ENCODE results near the gene SLC39A8.

SLC39A8 gene

GRCh38 chr4:102339018-102339417, 6.3 kb downstream of the SLC39A8 start:
- no peak for DNase-seq

- DNase-seq: no peak
These were observed 6.9 kb downstream of the SLC39A8 start for GRCh38 chr4:102338405-102338804.

- no peak for DNase-seq
These were observed 9.7 kb downstream of the SLC39A8 start for GRCh38 chr4:102335616-102336015.

- DNase-seq: no peak
These were observed 10.7 kb downstream of the SLC39A8 start for GRCh38 chr4:102334624-102335023.

GRCh38 chr4:102333787-102334186, 11.5 kb downstream of the SLC39A8 start:
- DNase-seq: no peak

GRCh38 chr4:102328045-102328444, 17.2 kb downstream of the SLC39A8 start:
- DNase-seq: no peak

DNA sequence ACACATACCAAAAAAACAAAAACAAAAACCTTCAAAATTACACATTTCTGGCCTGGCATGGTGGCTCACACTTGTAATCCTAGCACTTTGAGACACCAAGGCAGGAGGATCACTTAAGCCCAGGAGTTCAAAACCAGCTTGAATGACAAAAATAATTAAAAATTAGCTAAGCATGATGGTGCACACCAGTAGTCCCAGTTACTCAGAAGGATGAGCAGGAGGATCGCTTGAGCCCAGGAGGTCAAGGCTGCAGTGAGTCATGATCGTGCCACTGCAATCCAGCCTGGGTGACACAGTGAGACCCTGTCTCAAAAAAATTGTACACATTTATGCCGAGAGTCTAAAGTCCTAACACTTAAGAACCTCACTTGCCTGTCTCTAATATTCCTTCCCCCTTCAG, 18.3 kb downstream of the SLC39A8 start:
- DNase-seq: no peak

GRCh38 chr4:102324730-102325129, 20.6 kb downstream of the SLC39A8 start:
- DNase-seq: no peak

DNA sequence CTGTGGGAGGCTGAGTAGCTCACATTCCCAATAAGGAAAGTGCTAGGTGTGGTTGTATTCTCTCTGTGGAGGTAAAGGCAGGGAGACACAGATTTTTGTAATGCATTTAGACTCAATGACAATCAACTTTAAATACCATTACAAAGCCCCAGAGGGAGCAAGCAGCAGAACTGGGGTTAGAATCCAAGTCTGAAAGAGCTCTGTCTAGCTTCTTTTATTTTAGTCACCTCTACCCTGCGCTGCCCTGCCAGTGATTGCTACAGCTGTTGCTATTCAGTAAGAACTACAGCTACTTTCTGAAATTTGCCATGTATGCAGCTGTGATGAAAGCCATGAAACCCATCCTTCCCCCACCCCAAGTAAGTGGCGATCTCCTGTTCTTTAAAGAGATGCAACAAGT, 22.5 kb downstream of the SLC39A8 start:
- DNase-seq: no peak

- DNase-seq: no peak
These were observed 23.9 kb downstream of the SLC39A8 start for GRCh38 chr4:102321260-102321995.

GRCh38 chr4:102319594-102319993, 25.7 kb downstream of the SLC39A8 start:
- no peak for DNase-seq

DNA sequence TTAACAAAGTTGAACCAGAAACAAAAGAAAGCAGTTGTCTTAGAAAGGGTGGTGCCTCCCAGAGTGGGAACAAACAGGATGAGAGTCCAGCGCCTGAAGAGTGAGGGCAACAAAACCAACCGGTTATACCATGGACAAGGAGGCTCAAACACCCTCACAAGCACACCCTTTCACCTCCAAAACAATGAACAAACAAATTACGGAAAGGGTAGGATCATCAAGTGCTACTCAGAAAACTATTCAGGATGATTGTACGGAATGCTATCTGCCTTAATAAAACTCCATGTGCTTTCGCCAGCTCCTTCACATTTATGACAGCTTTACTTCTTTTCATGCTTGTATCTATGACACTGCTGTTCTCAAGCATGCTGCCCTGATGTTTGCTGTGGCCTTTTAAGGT, 26.8 kb downstream of the SLC39A8 start:
- no peak for DNase-seq

DNA sequence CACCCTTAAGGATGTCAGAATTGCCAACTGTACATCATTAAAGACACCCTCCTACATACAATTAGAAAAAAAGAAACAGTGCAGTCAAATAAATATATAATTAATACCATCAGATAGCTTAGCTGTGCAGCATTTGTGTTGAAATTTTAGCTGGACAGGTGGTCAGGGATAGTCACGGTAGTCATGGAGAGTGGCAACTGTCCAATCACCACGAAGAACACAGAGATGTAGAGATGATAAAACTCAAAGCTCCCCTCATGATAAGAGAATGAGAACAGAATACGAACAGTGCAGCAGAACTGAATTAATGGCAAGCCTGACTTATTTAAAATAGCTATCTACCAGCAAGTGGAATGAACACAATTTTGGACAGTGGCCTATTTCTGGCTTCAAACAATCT, 27.2 kb downstream of the SLC39A8 start:
- no peak for DNase-seq

GRCh38 chr4:102317459-102317858, 27.8 kb downstream of the SLC39A8 start:
- no peak for DNase-seq

- no peak for DNase-seq
These were observed 28.7 kb downstream of the SLC39A8 start for GRCh38 chr4:102316585-102316984.

GRCh38 chr4:102315532-102315931, 29.8 kb downstream of the SLC39A8 start:
- DNase-seq: no peak

- DNase-seq: no peak
These were observed 32.9 kb downstream of the SLC39A8 start for GRCh38 chr4:102312417-102312816.

DNA sequence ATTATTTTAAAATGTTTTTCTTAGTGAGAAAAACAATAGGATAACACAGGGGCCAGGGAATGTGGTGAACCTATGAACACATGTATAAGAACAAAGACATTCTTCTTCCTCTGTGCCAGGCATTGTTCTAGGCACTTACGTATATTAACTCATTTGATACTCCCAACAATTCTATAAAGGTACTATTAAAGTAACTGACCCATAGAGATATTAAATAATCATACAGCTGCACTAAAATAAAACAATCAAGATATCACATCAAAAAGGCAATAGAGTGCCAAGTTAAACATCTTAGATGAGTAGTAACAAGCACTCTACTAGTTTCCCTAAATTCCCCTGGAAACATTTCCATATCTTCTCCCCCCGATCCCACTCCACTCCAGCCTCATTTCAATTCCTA, 33.4 kb downstream of the SLC39A8 start:
- DNase-seq: no peak

- DNase-seq: no peak
These were observed 33.9 kb downstream of the SLC39A8 start for GRCh38 chr4:102311407-102311806.

- no peak for DNase-seq
These were observed 37.1 kb downstream of the SLC39A8 start for GRCh38 chr4:102308032-102308799.

GRCh38 chr4:102305666-102306065, 39.6 kb downstream of the SLC39A8 start:
- DNase-seq: no peak

GRCh38 chr4:102302762-102303161, 42.5 kb downstream of the SLC39A8 start:
- no peak for DNase-seq

DNA sequence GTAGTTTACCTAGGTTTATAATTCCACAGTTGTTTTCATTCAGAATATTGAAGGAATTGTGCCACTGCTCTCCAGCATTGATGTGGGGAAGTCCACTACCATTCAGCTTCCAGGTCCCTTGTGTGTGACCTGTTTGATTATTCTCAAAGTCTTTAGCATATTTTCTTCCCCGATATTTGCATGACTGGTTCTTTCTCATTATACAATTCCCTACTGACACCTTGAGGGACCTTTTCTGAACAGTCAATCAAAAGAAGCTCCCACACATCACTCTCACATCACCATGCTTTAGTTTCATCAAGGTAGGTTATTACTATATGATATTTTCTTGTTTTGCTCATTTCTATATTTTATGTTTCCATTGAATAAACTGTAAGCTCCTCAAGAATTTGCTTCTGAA, 44.1 kb downstream of the SLC39A8 start:
- DNase-seq: no peak

GRCh38 chr4:102299354-102300107, 45.8 kb downstream of the SLC39A8 start:
- DNase-seq: peak in 4 of 6 experiments; percentile 1 to 9 (median 4)
